HG02588 (cell line): ENCODE measurements around the gene B4GALNT1.
A peak's percentile ranks its signal among the peaks of the same experiment; 100 is the strongest.
"Not testable (repeated sequence)": the region's sequence is repeated elsewhere in the genome, so short reads cannot be mapped to it uniquely, and the experiment has no call there.

ENCODE experiments used
- ATAC-seq: cut with Tn5 transposase; IDR thresholded peaks from one replicate; pipeline ENCODE4 v1.9.1; 2021; ENCODE audit warnings: mild to moderate bottlenecking, moderate library complexity; ENCODE audit not compliant: unreplicated experiment

B4GALNT1 gene

DNA sequence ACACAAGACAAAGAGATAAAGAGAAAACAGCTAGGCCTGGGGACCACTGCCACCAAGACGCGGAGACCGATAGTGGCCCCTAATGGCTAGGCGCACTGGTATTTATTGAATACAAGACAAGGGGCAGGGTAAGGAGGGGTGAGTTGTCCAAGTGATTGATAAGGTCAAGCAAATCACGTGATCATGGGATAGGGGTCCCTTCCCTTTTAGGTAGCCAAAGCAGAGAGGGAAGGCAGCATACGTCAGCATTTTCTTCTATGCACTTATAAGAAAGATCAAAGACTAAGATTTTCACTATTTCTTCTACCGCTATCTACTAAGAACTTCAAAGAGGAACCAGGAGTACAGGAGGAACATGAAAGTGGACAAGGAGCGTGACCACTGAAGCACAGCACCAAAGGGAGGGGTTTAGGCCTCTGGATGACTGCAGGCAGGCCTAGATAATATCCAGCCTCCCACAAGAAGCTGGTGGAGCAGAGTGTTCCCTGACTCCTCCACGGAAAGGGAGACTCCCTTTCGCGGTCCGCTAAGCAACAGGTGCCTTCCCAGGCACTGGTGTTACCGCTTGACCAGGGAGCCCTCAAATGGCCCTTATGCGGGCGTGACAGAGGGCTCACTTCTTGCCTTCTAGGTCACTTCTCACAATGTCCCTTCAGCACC, 43.9 kb downstream of the B4GALNT1 start:
- not testable (repeated sequence) for ATAC-seq

DNA sequence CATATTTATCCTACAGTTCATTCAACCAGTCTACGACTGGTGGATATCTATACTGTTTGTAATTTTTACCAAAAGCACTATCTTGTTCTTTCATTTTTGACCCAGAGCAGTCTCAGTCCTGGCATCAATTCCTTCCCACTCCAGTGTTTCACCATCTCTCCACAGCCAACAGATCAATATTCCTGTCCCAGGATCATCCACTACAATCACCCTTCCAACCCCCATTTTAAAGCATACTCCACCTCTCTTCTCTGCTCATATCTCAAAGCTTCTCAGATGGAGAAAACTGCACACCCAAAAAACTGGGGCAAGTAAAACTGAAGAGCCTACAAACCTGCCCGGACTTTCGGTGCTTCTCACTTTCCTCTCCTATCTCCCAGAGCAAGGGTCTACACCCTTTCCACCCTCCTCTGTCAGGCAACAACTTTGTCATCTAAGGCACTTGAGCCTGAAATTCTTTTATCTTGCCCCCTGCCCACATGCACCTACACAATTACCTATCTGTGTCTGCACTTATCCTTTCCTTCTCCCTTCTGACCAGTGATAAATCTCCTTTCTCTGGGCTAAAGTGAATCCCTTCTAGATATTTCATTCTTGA, 46.1 kb downstream of the B4GALNT1 start:
- ATAC-seq = no peak

DNA sequence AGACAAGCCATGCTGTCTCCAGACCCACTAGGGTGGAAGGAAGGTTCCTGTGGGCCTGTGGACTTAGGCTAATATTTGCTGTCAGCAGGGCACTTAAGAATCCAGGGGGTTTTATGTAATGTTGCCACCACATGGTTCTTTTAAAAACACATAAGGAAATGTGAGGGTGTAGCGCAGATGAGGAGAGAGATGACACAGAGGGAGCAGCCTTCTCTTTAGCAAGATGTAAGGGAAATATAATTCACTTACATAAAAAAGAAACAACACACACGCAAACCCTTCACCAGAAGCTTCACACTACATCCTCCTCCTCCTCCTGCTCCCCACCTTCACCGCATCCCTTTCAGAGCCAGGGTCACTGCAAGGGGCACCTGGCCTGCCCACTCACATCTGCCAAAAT, 46.9 kb downstream of the B4GALNT1 start:
- ATAC-seq = no peak

DNA sequence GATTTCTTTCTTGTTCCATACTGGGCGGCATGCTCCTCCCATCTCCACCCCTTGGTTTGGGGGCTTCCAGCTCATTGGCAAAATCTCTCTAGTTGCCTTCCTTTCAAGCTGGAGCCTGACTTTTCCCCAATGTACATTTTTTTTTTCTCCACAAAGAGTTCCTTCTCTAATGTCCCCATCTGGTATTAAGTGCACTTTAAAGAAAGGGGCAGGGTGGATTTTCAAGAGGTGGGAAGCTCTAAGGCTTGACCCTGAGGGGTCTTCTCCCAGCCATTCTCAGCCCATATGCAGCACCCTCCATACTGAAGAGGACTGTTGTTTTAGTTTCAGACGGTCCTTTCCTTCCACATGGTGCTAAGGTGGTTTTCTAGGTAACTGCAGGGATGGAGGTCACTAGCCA, 47.8 kb downstream of the B4GALNT1 start:
- ATAC-seq = no peak

DNA sequence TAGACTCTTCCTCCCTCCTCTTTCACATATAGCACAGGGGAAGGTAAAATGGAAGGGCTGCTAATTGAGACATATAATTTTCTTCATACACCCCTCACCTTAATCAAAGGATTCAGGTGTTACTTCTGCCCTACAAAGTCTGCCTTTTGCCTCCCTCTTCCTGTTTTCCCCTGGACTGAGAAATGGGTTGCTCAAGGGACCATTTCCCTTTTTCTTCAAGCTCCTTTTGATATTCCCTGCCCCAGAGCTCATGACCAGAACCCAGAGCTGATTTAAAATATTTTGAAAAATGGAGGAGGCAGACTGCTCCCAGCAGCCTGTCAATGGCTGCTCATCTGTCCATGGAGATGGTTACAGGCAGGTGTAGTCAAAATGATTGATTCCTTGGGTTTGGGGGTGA, 48.3 kb downstream of the B4GALNT1 start:
- no peak for ATAC-seq

DNA sequence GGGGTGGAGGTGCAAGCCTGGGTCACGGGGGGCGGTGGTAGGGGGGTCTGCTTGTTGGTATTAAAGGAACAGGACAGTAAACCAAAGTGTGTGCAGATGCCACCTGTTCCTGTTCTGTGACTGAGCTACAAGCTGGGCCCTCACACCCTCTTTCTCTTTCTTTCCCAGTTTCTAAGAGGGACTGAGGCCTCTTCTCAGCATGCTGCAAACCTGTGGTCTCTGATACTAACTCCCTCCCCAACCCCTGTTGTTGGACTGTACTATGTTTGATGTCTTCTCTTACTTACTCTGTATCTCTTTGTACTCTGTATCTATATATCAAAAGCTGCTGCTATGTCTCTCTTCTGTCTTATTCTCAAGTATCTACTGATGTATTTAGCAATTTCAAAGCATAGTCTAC, 49.0 kb downstream of the B4GALNT1 start:
- ATAC-seq = no peak

DNA sequence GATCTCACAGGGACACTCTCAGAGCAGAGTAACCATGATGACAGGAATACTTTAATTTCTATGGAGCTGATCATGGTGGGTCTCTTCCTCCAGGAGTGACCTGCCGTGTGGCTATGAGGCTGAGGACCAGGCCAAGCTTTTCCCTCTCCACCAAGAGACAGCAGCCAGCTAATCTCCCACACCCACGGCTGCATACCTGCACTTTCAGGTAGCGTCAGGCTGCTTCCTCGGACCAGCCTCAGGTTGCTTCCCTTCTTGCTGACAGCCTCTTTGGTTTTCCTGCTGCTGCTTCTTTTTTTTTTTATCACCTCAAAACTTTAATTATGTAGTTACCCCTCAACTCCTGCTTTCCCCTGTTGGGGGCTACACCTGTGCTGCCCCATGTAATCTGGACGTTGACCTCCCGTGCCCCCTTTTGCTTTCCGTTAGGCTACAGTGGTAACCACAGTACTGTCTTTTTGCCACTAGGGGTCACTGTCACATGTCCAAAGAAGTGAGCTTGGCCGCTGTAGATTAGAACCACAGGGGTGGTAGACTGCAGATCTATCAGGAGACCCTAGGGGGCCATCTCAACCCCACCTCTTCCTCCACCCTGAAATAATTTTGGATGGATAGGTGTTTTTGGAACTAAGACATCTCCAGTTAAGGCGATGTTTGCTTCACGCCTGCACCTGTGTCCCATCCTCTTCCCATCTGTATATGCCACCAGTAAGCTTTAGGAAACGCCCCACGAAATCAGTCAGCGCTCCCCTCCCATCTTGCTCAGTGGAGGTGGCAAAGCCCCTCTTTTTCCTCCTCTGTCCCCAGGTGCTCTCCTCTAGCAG, 49.8 kb downstream of the B4GALNT1 start:
- peak; percentile 91 for ATAC-seq

DNA sequence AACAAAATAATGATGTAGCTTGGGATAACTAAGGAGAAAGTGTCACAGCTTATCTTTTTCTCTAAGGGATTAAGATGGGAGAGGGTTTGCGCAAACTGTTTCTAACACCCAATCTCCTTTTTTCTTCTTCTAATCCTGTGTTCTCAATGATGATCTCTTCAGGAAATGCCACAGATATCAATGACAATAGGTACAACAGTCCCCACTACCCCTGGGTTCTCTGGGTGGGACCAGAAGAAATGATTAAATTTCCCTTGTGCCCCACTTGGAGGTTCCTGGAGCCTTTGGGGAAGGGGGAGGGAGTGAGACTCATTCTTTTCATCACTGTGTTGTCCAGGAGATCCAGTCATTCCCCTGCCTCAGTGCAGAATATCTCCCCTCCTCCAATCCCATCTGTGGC, 50.6 kb downstream of the B4GALNT1 start:
- ATAC-seq = no peak

DNA sequence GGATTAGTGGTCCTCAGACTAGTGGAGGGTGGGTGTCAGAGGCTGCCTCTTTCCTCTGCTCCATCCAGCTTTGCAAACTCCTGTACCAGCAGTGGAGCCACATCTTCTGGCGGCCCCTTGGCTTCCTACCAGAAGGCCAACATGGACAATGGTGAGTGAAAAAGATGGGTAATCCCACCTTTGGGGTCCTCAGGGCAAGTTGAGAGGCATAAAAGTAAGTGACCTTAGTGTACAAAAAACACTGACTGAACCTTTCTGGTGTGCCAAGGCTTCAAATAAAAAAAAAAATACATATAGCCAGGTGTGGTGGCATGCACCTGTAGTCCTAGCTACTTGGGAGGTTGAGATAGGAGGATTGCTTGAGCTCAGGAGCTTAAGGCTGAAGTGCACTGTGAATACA, 51.2 kb downstream of the B4GALNT1 start:
- no peak for ATAC-seq

DNA sequence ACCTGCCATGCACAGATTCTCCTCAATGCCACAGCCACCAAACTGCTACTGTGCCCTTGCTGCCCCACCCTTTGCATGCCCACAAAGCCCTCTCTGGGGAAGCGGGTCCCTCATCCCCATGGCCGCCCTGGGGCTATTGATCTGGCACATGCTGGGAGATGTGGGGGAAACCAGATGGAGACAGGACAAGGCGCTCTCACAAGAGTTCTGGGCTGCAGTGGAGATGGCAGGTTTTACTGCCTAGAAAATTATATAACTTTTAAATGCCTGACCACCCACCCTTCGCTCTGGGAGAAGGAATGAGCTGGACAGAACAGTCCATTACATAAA, 52.6 kb downstream of the B4GALNT1 start:
- no peak for ATAC-seq

DNA sequence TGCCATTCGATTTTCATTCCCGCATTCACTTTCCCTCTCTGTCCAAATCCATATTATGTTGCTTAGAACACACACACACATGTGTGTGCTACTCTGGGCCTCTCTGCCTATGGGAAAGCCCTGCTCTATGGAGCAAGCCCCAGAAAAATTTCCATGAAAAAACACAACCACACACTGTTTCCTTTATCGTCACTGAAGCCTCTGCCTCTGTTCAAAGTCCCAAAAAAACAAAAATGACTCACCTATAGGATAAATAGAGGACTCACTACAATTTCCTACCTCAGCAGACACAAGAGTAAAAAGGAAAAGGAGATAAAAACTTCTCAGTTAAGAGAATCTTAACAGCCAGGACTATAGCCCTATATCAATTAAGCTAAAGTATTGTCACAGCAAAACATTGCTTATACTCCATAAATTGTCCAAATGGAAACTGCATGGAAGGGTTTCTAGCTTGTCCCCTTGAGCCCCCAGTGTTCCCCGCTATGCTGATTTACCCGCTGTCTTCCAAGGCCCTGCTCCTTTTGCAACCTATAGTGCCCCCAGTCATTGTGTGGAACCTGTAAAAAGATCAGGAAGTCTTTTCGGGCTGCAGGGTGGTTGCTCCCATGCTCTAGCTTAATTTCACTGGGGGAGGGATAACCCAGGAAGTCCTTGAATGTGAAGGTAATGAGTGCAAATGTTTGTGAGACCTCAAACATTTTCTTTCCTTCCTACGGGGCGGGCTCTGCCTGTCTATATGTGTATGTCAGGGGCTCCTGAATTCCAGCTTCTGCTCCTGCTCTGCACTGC, 53.1 kb downstream of the B4GALNT1 start:
- no peak for ATAC-seq

DNA sequence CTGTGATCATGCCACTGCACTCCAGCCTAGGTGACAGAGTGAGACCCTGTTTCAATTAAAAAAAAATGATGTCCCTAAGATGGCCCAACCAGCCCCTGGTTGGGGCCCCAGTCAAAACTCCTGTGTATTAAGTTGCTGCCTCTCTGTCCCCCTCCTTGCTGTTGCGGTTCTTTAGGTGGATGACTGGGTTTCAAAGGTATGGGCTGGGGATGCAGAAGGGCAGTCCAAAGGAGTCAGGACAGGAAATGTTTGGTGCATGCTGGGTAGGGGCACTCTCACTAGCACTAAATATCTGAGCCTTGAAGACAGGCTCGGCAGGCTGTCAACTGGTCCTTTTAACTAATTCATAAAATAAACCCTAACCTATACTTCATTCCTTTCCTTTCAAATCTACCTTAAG, 54.0 kb downstream of the B4GALNT1 start:
- ATAC-seq = no peak

DNA sequence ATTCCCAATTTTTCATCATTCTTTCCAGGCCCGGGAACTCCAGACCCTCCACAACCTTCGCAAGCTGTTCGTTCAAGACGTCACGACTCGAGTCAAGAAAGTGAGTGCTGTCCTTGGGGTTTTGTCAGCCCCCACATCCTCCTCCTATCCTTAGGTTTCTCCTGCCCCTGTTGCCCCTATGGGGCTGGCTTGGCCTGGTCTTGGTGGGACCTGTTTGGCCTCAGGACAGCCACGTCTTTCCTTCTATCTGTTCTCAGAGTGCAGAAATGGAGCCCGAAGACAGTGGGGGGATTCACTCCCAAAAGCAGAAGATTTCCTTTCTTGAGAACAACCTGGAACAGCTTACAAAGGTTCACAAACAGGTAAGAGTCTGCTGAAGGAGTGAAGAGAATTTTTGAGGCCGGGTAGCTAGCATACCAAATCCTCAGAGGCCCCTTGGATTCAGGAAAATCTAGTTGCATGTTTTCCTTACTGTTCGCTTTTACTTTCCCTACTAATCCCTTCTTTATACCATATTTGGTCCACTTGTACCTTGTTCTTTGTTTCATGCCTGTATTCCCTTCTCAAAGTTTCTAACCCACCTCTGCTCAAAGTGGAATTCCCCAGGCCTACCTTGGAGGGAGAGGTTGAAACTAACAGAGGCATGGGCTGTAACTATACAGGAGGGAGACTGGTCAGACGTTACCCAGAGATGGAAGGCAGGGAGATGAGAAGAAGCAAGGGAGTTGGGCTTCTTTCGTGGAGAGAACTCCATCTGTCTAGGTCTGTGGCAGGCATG, 54.8 kb downstream of the B4GALNT1 start:
- ATAC-seq = no peak

DNA sequence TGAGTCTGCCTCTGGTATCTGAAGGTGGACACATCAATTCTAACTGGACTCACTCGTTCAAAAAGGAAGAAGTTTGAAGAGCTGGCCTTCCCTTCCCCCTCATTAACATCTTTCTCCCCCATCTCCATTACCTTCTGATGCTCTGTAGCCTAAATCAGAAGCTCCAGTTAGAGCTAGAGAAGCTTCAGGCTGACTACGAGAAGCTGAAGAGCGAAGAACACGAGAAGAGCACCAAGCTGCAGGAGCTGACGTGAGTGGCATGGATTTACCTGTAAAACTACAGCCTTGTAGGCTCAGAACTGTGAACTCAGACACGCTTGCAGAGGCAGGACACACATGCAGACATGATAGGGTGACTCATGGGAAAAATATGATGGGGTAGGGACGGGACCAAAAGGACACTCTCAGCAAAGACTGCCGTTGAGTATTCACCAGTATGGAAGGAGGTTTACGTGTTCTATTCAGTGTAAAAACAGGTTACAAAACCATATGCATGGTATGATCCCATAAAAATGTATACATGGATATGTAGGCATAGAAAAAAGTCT, 56.3 kb downstream of the B4GALNT1 start:
- no peak for ATAC-seq
